Measurements from ENCODE around the gene PIGQ. TPM values are rescaled to one million over a fixed set of nuclear protein-coding genes. Genes with fewer than 3 reads are reported as not detected.

Gene PIGQ
- polyA plus RNA-seq, 3 donors: 11.4 to 39.8 (median 12.1) TPM

- intact Hi-C loops (cut with micrococcal nuclease): no loop called here
- H3K9me3 ChIP-seq (replicated peaks in 1 of 2; ENCODE audit: control insufficient read depth in 1 of 2, insufficient read depth in 1 of 2, low read length in 2 of 2): no peaks in the 10 kb centered on the region
- H3K9ac ChIP-seq (ENCODE audit: insufficient read depth, low read length, poor library complexity, severe bottlenecking): no peak overlapping the region
- H3K9me3 Mint-ChIP-seq: peaks cover 0 to 3% (median 1%) of the 10 kb centered on the region in 7 donors
- no peaks in the 10 kb centered on the region for H3K79me2 ChIP-seq (ENCODE audit: insufficient read depth, low read length)
- H4K20me1 ChIP-seq (ENCODE audit: insufficient read depth, low read length): no peaks in the 10 kb centered on the region
- no peaks in the 10 kb centered on the region for H3K4me1 Mint-ChIP-seq
- peaks cover 21 to 46% (median 41%) of the 10 kb centered on the region in 3 donors for H3K27me3 Mint-ChIP-seq (ENCODE audit: low read depth in 3 of 3)
- no peaks in the 10 kb centered on the region for H3K4me1 ChIP-seq (ENCODE audit: control insufficient read depth in 1 of 2, insufficient read depth in 2 of 2, low read length in 2 of 2)
- no peak overlapping the region for H3K4me2 ChIP-seq (replicated peaks; ENCODE audit: extremely low read depth, low read length, poor library complexity, severe bottlenecking)
- WGBS (ENCODE audit: insufficient coverage): 80% methylated on average over 21 of the region's 23 CpGs
- peaks cover 3 to 15% of the 10 kb centered on the region in 2 donors for H3K36me3 ChIP-seq (replicated peaks in 1 of 2; ENCODE audit: control insufficient read depth in 1 of 2, insufficient read depth in 2 of 2, low read length in 2 of 2)
- peak overlapping the region in 1 of 2 donors; percentile 51 for H3K4me3 Mint-ChIP-seq
- H3K27me3 ChIP-seq (ENCODE audit: control insufficient read depth in 2 of 2, insufficient read depth in 2 of 2, low read length in 2 of 2): peaks cover 7 to 31% of the 10 kb centered on the region in 2 donors
- H2AFZ ChIP-seq (ENCODE audit: insufficient read depth, low read depth, low read length, poor library complexity, severe bottlenecking): no peak overlapping the region
- no peak overlapping the region for H3K27ac ChIP-seq (ENCODE audit: low read depth in 1 of 2, low read length in 2 of 2)
- H3K36me3 Mint-ChIP-seq: peaks cover 2 to 5% of the 10 kb centered on the region in 2 donors
- no peak for TF ChIP-seq CTCF (IDR thresholded peaks at IDR 0.05)
- no peak for DNase-seq
- H3K27ac Mint-ChIP-seq: no peak overlapping the region
- no peak overlapping the region for H3K4me3 ChIP-seq (replicated peaks in 1 of 3; ENCODE audit: low read depth in 2 of 3, low read length in 3 of 3)
Observed at GRCh38 chr16:557463-558297, 12.1 kb upstream of the PIGQ start.

GRCh38 chr16:558298-559020 is 11.3 kb upstream of the PIGQ start:
- no peak for TF ChIP-seq CTCF (IDR thresholded peaks at IDR 0.05)
- H3K27me3 ChIP-seq (ENCODE audit: control insufficient read depth in 2 of 2, insufficient read depth in 2 of 2, low read length in 2 of 2): peaks cover 7 to 31% of the 10 kb centered on the region in 2 donors
- WGBS (ENCODE audit: insufficient coverage): 75% methylated on average over 11 of the region's 22 CpGs
- no peaks in the 10 kb centered on the region for H3K4me1 ChIP-seq (ENCODE audit: control insufficient read depth in 1 of 2, insufficient read depth in 2 of 2, low read length in 2 of 2)
- Mint-ChIP-seq H3K36me3 (peaks cover 2 to 3% of the 10 kb centered on the region in 2 donors), H3K27ac (no peak overlapping the region), H3K4me3 (peak overlapping the region in 1 of 2 donors; percentile 53), H3K9me3 (peaks cover 0 to 3% (median 1%) of the 10 kb centered on the region in 7 donors), H3K4me1 (no peaks in the 10 kb centered on the region), H3K27me3 (ENCODE audit: low read depth in 3 of 3) (peaks cover 25 to 46% (median 45%) of the 10 kb centered on the region in 3 donors)
- no peaks in the 10 kb centered on the region for H3K79me2 ChIP-seq (ENCODE audit: insufficient read depth, low read length)
- no peak overlapping the region for H3K9ac ChIP-seq (ENCODE audit: insufficient read depth, low read length, poor library complexity, severe bottlenecking)
- DNase-seq: no peak
- no peaks in the 10 kb centered on the region for H3K9me3 ChIP-seq (replicated peaks in 1 of 2; ENCODE audit: control insufficient read depth in 1 of 2, insufficient read depth in 1 of 2, low read length in 2 of 2)
- intact Hi-C loops (cut with micrococcal nuclease): no loop called here
- no peak overlapping the region for H2AFZ ChIP-seq (ENCODE audit: insufficient read depth, low read depth, low read length, poor library complexity, severe bottlenecking)
- no peak overlapping the region for H3K4me3 ChIP-seq (replicated peaks in 1 of 3; ENCODE audit: low read depth in 2 of 3, low read length in 3 of 3)
- no peak overlapping the region for H3K27ac ChIP-seq (ENCODE audit: low read depth in 1 of 2, low read length in 2 of 2)
- H4K20me1 ChIP-seq (ENCODE audit: insufficient read depth, low read length): no peaks in the 10 kb centered on the region
- peaks cover 0 to 9% of the 10 kb centered on the region in 2 donors for H3K36me3 ChIP-seq (replicated peaks in 1 of 2; ENCODE audit: control insufficient read depth in 1 of 2, insufficient read depth in 2 of 2, low read length in 2 of 2)
- no peak overlapping the region for H3K4me2 ChIP-seq (replicated peaks; ENCODE audit: extremely low read depth, low read length, poor library complexity, severe bottlenecking)

Data from CD14-positive monocyte (primary cell).